SU-DHL-6 (cell line): Measurements from ENCODE around the gene MRPL20.
"Not testable (repeated sequence)": the region's sequence is repeated elsewhere in the genome, so short reads cannot be mapped to it uniquely, and the experiment has no call there.

Experiments
- H2AFZ ChIP-seq: fragments of 200-600 bp; sonication (generic); 2 replicates; pipeline ENCODE4 v1.6.1; 2014; ENCODE audit warnings: low read depth, mild to moderate bottlenecking, moderate library complexity, mixed read lengths, antibody characterized with exemption, low read length; ENCODE audit not compliant: severe bottlenecking
- H3F3A ChIP-seq: fragments of 200-600 bp; shearing (Covaris generic); 2 replicates; pipeline ENCODE4 v1.6.0; 2016; ENCODE audit warnings: antibody characterized with exemption, mild to moderate bottlenecking; ENCODE audit not compliant: insufficient read depth
- H3K27ac ChIP-seq: fragments of 200-600 bp; sonication (generic); 2 replicates; pipeline ENCODE4 v1.5.1; 2016; ENCODE audit warnings: low read depth, mild to moderate bottlenecking, low read length, moderate library complexity, mixed read lengths
- H3K27me3 ChIP-seq: fragments of 200-600 bp; sonication (generic), shearing (Covaris generic); 2 replicates; pipeline ENCODE4 v1.6.0; 2014; ENCODE audit warnings: mild to moderate bottlenecking, low read length
- H3K36me3 ChIP-seq: fragments of 200-600 bp; sonication (generic); 2 replicates; pipeline ENCODE4 v1.6.1; 2014; ENCODE audit warnings: mild to moderate bottlenecking, low read length, mixed read lengths
- H3K4me2 ChIP-seq: fragments of 300-600, 200-600 bp; shearing (Covaris generic), sonication (generic); 2 replicates; pipeline ENCODE4 v1.6.0; 2014; ENCODE audit warnings: low read length, low read depth, mild to moderate bottlenecking; ENCODE audit not compliant: poor library complexity, severe bottlenecking
- H3K4me3 ChIP-seq: fragments of 200-600 bp; sonication (generic); 2 replicates; pipeline ENCODE4 v1.5.1; 2014; ENCODE audit warnings: antibody characterized with exemption, low read length, mild to moderate bottlenecking, mixed read lengths; ENCODE audit not compliant: insufficient read depth, poor library complexity, severe bottlenecking
- H3K79me2 ChIP-seq: fragments of 200-600 bp; sonication (generic); 2 replicates; pipeline ENCODE4 v1.6.1; 2014; ENCODE audit warnings: mild to moderate bottlenecking, low read length, moderate library complexity; ENCODE audit not compliant: insufficient read depth
- H3K9ac ChIP-seq: fragments of 200-600 bp; sonication (generic); 2 replicates; pipeline ENCODE4 v1.7.0; 2014; ENCODE audit warnings: mild to moderate bottlenecking, low read length
- H3K9me2 ChIP-seq: fragments of 200-600 bp; sonication (generic); replicated peaks from 2 replicates; pipeline ENCODE4 v1.6.1; 2014; ENCODE audit warnings: low read length; ENCODE audit not compliant: insufficient read depth
- H3K9me3 ChIP-seq: fragments of 200-600 bp; sonication (generic); 2 replicates; pipeline ENCODE4 v1.6.1; 2014; ENCODE audit warnings: low read length, mixed read lengths; ENCODE audit not compliant: insufficient read depth
- H4K20me1 ChIP-seq: fragments of 200-600 bp; sonication (generic); 2 replicates; pipeline ENCODE4 v1.6.1; 2014; ENCODE audit warnings: low read depth, mild to moderate bottlenecking, antibody characterized with exemption, low read length, moderate library complexity, mixed read lengths
- CTCF ChIP-seq: fragments of 200-600 bp; sonication (generic); IDR thresholded peaks from one replicate; pipeline ENCODE4 v1.5.1; 2017; ENCODE audit warnings: antibody characterized with exemption, mild to moderate bottlenecking, low read length, moderate library complexity; ENCODE audit not compliant: insufficient read depth, poor library complexity, severe bottlenecking
- EZH2phosphoT487 ChIP-seq: fragments of 200-600 bp; sonication (generic), shearing (Covaris generic); conservative IDR thresholded peaks from 2 replicates; pipeline ENCODE4 v1.6.1; 2018; ENCODE audit warnings: mild to moderate bottlenecking, antibody characterized with exemption, low read length, moderate library complexity, mixed read lengths

The MRPL20 gene

GRCh38 chr1:1452882-1453281 is 45.8 kb upstream of the MRPL20 start:
- Histone ChIP-seq H3K36me3 (no peaks in the 10 kb centered on the region), H3K4me3 (no peak overlapping the region), H3K27ac (no peak overlapping the region), H3K9me2 (no peaks in the 10 kb centered on the region), H3K79me2 (no peaks in the 10 kb centered on the region), H3K27me3 (no peaks in the 10 kb centered on the region), H2AFZ (no peak overlapping the region), H4K20me1 (no peaks in the 10 kb centered on the region), H3K4me2 (no peak overlapping the region), H3K9ac (no peak overlapping the region), H3F3A (no peaks in the 10 kb centered on the region), H3K9me3 (no peaks in the 10 kb centered on the region)
- no peak for TF ChIP-seq EZH2phosphoT487
- no peak for TF ChIP-seq CTCF

GRCh38 chr1:1452365-1452739 is 45.3 kb upstream of the MRPL20 start:
- H3K4me3 ChIP-seq, H3K4me2 ChIP-seq, H3K9me2 ChIP-seq, H3K9me3 ChIP-seq, H2AFZ ChIP-seq, H3K79me2 ChIP-seq, H3K27me3 ChIP-seq, H3F3A ChIP-seq, H4K20me1 ChIP-seq, H3K9ac ChIP-seq, H3K36me3 ChIP-seq, H3K27ac ChIP-seq: not testable (repeated sequence)

- Histone ChIP-seq H3F3A (no peaks in the 10 kb centered on the region), H4K20me1 (no peaks in the 10 kb centered on the region), H2AFZ (no peak overlapping the region), H3K9me3 (no peaks in the 10 kb centered on the region), H3K27ac (no peak overlapping the region), H3K36me3 (no peaks in the 10 kb centered on the region), H3K9ac (no peak overlapping the region), H3K4me3 (no peak overlapping the region), H3K9me2 (no peaks in the 10 kb centered on the region), H3K27me3 (no peaks in the 10 kb centered on the region), H3K4me2 (no peak overlapping the region), H3K79me2 (no peaks in the 10 kb centered on the region)
- no peak for TF ChIP-seq CTCF
Measured at GRCh38 chr1:1451696-1452364, 44.7 kb upstream of the MRPL20 start.

GRCh38 chr1:1450616-1451015 is 43.5 kb upstream of the MRPL20 start:
- not testable (repeated sequence) for H3K27ac ChIP-seq, H3K27me3 ChIP-seq, H3F3A ChIP-seq, H3K9ac ChIP-seq, H2AFZ ChIP-seq, H4K20me1 ChIP-seq, H3K79me2 ChIP-seq, H3K36me3 ChIP-seq, H3K9me3 ChIP-seq, H3K4me2 ChIP-seq, H3K4me3 ChIP-seq, H3K9me2 ChIP-seq
